ENCODE results near the gene DUSP1. TPM values are rescaled to one million over a fixed set of nuclear protein-coding genes. Genes with fewer than 3 reads are reported as not detected.

The DUSP1 gene
- total and polyA plus RNA-seq, 10 of the 15 experiments (the other 5 are each of a cell fraction or from before 2014, with no cell fraction given) = 1.4 to 6.2 (median 3.9) TPM

- in situ Hi-C loops (cut with MboI) (no loop called here), intact Hi-C loops (cut with micrococcal nuclease; ENCODE audit: unreplicated experiment) (no loop called here)
- DNase-seq (ENCODE audit: low read depth, low spot score) (no peak), FAIRE-seq (no peak), ATAC-seq (no peak)
- no peaks in the 10 kb centered on the region for H3K36me3 ChIP-seq (ENCODE audit: control insufficient read depth in 2 of 2, insufficient read depth in 2 of 2, low read length in 1 of 2)
- 55% methylated on average over 14 of the region's 14 CpGs for WGBS (ENCODE audit: insufficient coverage, insufficient replicate concordance, low lambda C conversion rate, missing lambda C conversion rate)
- H4K20me1 ChIP-seq (ENCODE audit: control insufficient read depth, insufficient read depth) = no peaks in the 10 kb centered on the region
- H3K9ac ChIP-seq (ENCODE audit: control insufficient read depth, insufficient read depth, low read length) = no peak overlapping the region
- no peak overlapping the region for H2AFZ ChIP-seq (ENCODE audit: control insufficient read depth, low read depth, low read length)
- H3K27me3 ChIP-seq (replicated peaks in 1 of 2; ENCODE audit: control insufficient read depth in 2 of 2, insufficient read depth in 2 of 2, low read length in 1 of 2) = peaks cover 0 to 2% of the 10 kb centered on the region in 2 experiments; a peak in 2 of 4 replicates
- H3K4me3 ChIP-seq = no peak overlapping the region
- ChIA-PET SMC1A (ENCODE audit: uncharacterized antibody, unreplicated experiment) (no interaction called here), CTCF (no interaction called here), RAD21 (ENCODE audit: unreplicated experiment) (interaction anchor here (1.1 kb wide), 1 partner anchor 27 kb away, joined by 3 read pairs; no protein-coding TSS in a partner anchor), POLR2A (interaction anchor here (0.6 kb wide), 1 partner anchor 28 kb away, joined by 3 read pairs; no protein-coding TSS in a partner anchor)
- H3K4me1 ChIP-seq (ENCODE audit: control insufficient read depth, insufficient read depth, low read length) = no peaks in the 10 kb centered on the region
- H3K79me2 ChIP-seq (ENCODE audit: control insufficient read depth, insufficient read depth, low read length) = no peaks in the 10 kb centered on the region
- H3K27ac ChIP-seq (ENCODE audit: control insufficient read depth, insufficient read depth) = no peak overlapping the region
- TF ChIP-seq ZBTB40 (IDR thresholded peaks at IDR 0.05; ENCODE audit: borderline replicate concordance) = no peak
- TF ChIP-seq SREBF1 (IDR thresholded peaks at IDR 0.05; ENCODE audit: low read length) = no peak
- no peak for TF ChIP-seq HDAC6 (IDR thresholded peaks at IDR 0.05; ENCODE audit: unreplicated experiment)
- TF ChIP-seq E2F8 (IDR thresholded peaks at IDR 0.05; ENCODE audit: low read depth, partially characterized antibody) = no peak
- no peak for TF ChIP-seq ZNF384 (IDR thresholded peaks at IDR 0.05; ENCODE audit: borderline replicate concordance, low read depth, low read length)
- no peak for TF ChIP-seq SIN3A (IDR thresholded peaks at IDR 0.05; ENCODE audit: low read depth, low read length)
- no peak for TF ChIP-seq ASH2L (IDR thresholded peaks at IDR 0.05; ENCODE audit: borderline replicate concordance, low read depth)
- no peak for TF ChIP-seq BCL11A (IDR thresholded peaks at IDR 0.05; ENCODE audit: low read depth, low read length)
- no peak for TF ChIP-seq HCFC1 (IDR thresholded peaks at IDR 0.05; ENCODE audit: low read length)
- no peak for TF ChIP-seq MYB (IDR thresholded peaks at IDR 0.05; ENCODE audit: borderline replicate concordance, low read depth, low read length)
- TF ChIP-seq E2F4 (IDR thresholded peaks at IDR 0.05; ENCODE audit: low read depth, low read length) = no peak
- TF ChIP-seq MTA2 (IDR thresholded peaks at IDR 0.05; ENCODE audit: low read depth) = no peak
- no peak for TF ChIP-seq GABPA (IDR thresholded peaks at IDR 0.05; ENCODE audit: low read depth)
- TF ChIP-seq EGR1 (IDR thresholded peaks at IDR 0.05; ENCODE audit: borderline replicate concordance in 1 of 2, low read depth in 2 of 2, low read length in 2 of 2) = no peak
- TF ChIP-seq POLR2A (IDR thresholded peaks at IDR 0.05; ENCODE audit: low read depth, low read length) = no peak
- TF ChIP-seq STAT1 (conservative IDR thresholded peaks at IDR 0.05) = no peak
- H3K4me2 ChIP-seq (ENCODE audit: control insufficient read depth, insufficient read depth) = no peak overlapping the region
- no TSS peak for BruUV-seq (replicated peaks)
- H3K9me3 ChIP-seq (replicated peaks; ENCODE audit: control insufficient read depth, insufficient read depth, low read length) = no peaks in the 10 kb centered on the region
Measured at GRCh38 chr5:172732201-172732865, 38.7 kb downstream of the DUSP1 start.

Measured in GM12878 (cell line).